Central memory CD4-positive, alpha-beta T cell (primary cell): Measurements from ENCODE around the gene PNCK.
"Not testable (repeated sequence)": the region's sequence is repeated elsewhere in the genome, so short reads cannot be mapped to it uniquely, and the experiment has no call there.

Experiments used
- DNase-seq: peaks from one replicate; pipeline ENCODE4 v3.0.0; 2022

PNCK gene

GRCh38 chrX:153697924-153698865, 24.6 kb upstream of the PNCK start:
- DNase-seq, result no peak

- DNase-seq, result not testable (repeated sequence)
These were observed 23.5 kb upstream of the PNCK start for GRCh38 chrX:153696986-153697722.

GRCh38 chrX:153696538-153696937, 22.9 kb upstream of the PNCK start:
- not testable (repeated sequence) for DNase-seq

GRCh38 chrX:153696100-153696499, 22.5 kb upstream of the PNCK start:
- no peak for DNase-seq

- no peak for DNase-seq
These were observed 21.2 kb upstream of the PNCK start for GRCh38 chrX:153694687-153695270.

- not testable (repeated sequence) for DNase-seq
These were observed 20.6 kb upstream of the PNCK start for GRCh38 chrX:153694256-153694655.

- no peak for DNase-seq
These were observed 19.8 kb upstream of the PNCK start for GRCh38 chrX:153693216-153694086.

- no peak for DNase-seq
These were observed 19.1 kb upstream of the PNCK start for GRCh38 chrX:153692611-153693156.

- DNase-seq, result no peak
These were observed 18.4 kb upstream of the PNCK start for GRCh38 chrX:153692003-153692402.

GRCh38 chrX:153691032-153691827, 17.6 kb upstream of the PNCK start:
- DNase-seq, result not testable (repeated sequence)

GRCh38 chrX:153690466-153690865, 16.9 kb upstream of the PNCK start:
- no peak for DNase-seq

GRCh38 chrX:153689654-153690465, 16.2 kb upstream of the PNCK start:
- no peak for DNase-seq

- no peak for DNase-seq
These were observed 15.4 kb upstream of the PNCK start for GRCh38 chrX:153688911-153689590.

- no peak for DNase-seq
These were observed 14.9 kb upstream of the PNCK start for GRCh38 chrX:153688506-153688905.

GRCh38 chrX:153688071-153688470, 14.5 kb upstream of the PNCK start:
- no peak for DNase-seq

GRCh38 chrX:153687121-153688039, 13.8 kb upstream of the PNCK start, which contains the start of gene SLC6A8:
TSS of gene SLC6A8 (plus strand) at chrX:153687926. CDS start at chrX:153688575, 649 bp downstream.
- no peak for DNase-seq

- no peak for DNase-seq
These were observed 13.1 kb upstream of the PNCK start for GRCh38 chrX:153686711-153687110.
